ENCODE results near the gene CEBPA. TPM values are rescaled to one million over a fixed set of nuclear protein-coding genes. Genes with fewer than 3 reads are reported as not detected.

The CEBPA gene
- under 0.01 TPM in 1 of 2 replicates, not detected in the other for total RNA-seq (2014; rRNA removed; shearing (Covaris generic))

GRCh38 chr19:33302175-33302973, at the start of gene CEBPA:
TSS of gene CEBPA (minus strand) at chr19:33302534. CDS start at chr19:33302414, 120 bp downstream.
- DNase-seq (ENCODE audit: low read depth) = peak; percentile 39

DNA sequence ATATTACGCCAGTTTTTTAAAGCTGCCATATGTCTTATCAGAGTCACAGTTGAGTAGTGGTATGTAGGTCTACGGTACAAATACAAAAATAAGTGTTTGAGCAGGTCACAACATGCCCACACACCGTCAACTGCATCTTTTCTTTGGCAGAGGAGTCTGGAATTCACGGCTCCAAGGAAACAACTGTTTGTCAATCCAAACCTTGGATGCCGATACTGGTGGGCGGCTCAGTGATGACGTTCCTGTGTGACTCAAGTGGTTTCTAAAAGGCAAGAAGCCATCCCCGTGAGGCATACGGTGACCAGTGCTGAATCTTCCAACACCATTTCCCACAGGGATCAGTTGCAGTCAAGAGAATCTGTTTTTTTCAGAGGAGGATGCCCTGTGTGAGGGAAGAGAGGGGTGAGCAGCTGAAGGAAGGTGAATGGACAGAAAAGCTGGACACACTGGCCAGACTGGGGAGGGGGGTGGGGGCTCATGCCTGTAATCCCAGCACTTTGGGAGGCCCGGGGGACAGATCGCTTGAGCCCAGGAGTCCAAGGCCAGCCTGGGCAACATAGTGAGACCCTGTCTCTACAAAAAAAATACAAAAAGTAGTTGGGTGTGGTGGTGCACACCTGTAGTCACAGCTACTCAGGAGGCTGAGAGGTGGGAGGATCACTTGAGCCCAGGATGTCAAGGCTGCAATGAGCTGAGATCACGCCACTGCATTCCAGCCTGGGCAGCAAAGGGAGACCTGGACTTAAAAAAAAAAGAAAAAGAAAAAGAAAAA, 48.4 kb upstream of the CEBPA start:
- peak; percentile 71 for DNase-seq (ENCODE audit: low read depth)

GRCh38 chr19:33349319-33350289, 47.3 kb upstream of the CEBPA start:
- no peak for DNase-seq (ENCODE audit: low read depth)

DNA sequence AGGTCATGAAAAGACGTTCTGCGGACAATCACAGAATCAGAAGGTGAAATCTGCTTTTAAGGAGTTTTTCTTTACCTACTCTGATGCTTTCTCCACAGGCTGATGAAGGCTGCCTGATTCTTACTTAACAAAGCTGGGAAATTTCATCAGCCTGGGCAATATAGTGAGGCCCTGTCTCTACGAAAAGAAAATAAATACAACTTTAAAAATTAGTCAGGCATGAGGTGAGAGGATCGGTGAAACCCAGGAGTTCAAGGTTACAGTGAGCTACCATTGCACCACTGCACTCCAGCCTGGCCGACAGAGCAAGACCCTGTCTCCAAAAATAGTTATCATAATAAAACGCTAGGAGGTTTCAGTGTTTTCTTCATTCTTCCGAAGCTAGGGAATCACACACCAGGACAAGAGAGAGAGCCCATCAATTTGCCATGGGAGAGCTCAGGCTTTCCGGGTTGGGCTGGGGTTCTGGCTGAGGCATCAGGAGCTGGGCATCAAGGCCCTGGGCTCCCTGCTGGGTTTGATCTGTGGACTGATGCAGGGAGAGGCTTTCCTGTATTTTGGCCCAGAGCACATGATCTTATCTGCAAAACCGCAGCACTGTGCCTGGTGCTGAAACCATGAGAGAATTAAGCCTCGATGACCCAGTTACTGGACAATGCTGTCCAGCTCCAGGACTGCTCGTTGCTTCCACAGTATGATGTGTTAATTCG, 46.1 kb upstream of the CEBPA start:
- peak; percentile 76 for DNase-seq (ENCODE audit: low read depth)

- DNase-seq (ENCODE audit: low read depth) = no peak
Measured at GRCh38 chr19:33347300-33347699, 45.0 kb upstream of the CEBPA start.

DNA sequence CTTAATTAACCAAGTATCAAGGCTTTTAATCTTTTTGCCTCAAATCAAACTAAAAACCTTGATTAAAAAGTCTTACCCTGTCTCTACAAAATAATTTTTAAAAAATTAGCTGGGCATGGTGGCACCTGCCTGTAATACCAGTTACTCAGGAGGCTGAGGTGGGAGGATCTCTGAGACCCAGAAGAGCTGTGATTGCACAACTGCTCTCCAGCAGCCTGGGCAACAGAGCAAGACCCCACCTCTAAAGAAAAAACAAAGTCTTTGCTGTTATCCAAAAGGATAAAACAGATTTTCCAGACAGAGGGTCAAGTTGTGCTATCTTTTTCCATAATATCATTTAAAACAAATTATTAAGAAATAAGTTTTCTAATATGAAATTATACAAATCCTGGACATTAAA, 44.3 kb upstream of the CEBPA start:
- DNase-seq (ENCODE audit: low read depth) = no peak

DNA sequence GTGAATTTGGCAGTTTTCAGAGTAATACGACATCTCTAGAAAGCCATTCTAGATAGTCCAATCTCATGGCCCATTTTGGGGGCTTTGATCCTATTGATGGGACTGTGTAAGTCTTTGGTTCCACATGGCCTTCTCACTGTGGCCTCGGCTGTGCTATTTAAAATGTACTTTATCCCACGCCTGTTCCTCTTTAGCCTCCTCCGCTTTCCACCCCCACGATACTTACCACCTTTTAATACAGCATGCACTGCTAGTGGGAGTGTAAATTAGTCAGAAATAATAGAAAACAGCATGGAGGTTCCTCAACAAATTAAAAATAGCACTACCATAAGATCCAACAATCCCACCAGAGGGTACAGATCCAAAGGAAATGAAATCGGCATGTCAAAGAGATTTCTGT, 42.8 kb upstream of the CEBPA start:
- DNase-seq (ENCODE audit: low read depth) = no peak

DNA sequence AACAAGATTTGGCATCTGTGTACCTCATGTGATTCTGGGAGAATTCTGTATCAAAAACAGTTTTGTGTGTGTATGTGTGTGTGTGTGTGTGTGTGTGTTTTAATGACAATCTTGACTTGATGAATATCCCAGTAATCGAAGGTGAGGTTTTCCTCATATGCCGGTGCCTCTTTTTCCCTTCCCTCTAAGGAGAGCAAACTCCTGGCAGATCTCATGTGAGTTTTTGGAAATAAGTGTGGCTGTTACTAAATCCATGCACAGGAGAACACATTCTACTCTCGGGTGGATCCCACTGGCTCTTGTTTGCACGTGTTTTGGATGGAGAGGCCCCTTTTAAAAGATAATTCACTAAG, 42.2 kb upstream of the CEBPA start:
- DNase-seq (ENCODE audit: low read depth) = no peak

DNA sequence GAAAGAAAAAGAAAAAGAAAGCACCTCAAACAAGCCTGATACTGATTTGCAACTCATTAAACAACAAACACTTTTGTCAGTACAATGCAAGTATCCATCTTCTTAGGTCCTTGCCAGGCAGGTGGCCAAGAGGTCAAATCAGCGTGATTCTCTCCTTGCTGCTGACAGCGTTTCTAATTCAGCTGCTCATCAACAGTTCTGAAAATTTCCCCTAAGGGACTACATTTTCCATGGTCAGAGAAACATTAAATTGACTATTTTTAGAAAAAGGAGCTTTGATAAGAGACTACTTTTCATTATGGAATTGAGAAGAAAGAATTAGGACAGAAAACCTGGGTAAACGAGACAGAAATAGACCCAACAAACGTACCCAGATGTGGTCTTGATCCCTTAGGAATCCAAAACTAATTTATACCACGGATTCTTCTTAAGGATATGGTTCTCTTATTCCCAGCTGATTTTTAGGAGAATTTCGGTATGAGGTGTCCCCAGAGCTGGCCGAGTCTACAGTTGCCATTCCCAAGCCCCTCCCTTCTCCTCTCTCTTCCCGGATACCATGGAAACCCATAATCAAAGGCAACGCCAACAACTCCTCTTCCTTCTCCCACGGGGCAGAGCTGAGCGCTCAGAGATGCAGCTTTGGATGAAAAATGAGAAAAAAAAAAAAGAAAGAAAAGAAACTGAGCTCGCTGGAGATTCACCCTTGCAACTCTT, 41.7 kb upstream of the CEBPA start:
- DNase-seq (ENCODE audit: low read depth) = peak; percentile 13

GRCh38 chr19:33343301-33343700, 41.0 kb upstream of the CEBPA start:
- DNase-seq (ENCODE audit: low read depth) = no peak

- no peak for DNase-seq (ENCODE audit: low read depth)
Measured at GRCh38 chr19:33340991-33341390, 38.7 kb upstream of the CEBPA start.

DNA sequence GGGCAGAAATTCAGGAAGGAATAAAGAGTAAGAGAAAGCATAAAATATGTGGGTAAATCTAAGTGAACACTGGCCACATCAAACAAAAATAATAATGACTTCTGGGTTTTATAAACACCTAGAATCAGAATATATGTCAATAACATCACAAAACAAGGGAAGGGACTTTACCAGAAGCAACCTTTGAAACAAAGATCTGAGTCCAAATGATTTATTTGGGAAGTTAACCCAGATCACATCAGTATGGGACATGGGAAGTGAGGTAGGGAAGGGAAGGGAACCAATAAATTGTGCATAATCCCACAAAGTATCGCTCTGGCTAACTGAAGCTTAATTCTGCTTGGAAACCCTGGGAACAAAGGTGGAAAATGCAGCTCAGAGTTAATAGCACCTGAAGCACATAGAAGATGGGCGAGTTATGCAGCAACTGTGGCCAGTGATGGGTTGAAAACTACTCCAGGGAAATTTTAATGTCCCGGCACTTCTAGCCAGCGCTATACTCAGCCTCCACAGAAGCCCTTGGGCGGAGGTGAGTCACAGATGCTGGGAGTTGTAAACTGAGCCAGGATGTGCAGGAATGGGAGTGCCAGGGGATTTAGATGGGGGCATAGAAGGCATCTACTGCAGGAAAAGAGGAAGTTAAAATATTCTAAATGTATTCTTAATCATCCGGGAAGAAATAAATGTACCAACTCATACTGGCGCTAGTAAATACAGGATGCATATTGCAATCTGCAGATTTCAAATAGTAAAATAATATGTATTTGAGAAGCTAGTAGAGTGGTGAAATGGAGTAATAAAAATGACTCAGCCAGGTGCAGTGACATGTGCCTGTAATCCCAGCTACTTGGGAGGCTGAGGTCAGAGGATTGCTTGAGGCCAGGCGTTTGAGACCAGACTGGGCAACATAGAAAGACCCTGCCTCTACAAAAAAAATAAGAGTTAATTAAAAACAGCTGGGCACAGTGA, 37.0 kb upstream of the CEBPA start:
- DNase-seq (ENCODE audit: low read depth) = peak; percentile 65

DNA sequence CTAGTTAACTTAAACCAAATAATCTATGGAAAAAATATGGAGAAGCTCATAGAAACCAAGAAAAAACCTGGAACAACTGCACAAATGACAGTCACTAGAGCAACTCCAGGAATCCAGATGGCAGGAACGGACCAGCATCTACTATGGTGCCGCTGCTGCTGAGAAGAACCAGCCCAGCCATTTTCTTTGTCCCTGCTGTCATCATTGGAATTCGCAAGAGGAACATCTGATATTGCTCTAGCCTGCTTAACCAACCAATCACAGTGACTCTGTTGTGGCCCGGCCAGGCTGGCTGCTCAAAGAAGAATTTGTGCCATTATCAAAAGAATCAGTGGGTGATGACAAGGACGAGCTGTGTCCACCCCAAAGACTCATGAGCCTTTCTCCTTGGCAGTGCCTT, 33.1 kb upstream of the CEBPA start:
- no peak for DNase-seq (ENCODE audit: low read depth)

DNA sequence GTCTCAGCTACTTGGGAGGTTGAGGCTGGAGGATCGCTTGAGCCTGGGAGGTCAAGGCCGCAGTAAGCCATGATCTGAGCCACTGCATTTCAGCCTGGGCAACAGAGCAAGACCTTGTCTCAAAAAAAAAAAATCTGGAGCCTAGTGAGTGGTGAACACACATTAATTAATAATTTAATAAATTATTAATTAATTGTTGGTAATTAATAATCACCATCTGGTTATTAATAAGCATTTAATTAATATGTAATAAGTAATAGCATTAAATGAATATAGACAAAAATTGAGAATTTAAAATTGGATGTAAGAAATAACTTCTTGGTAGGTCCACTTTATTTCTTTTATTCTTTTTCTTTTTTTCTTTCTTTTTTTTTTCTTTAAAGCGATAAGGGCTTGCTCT, 31.9 kb upstream of the CEBPA start:
- no peak for DNase-seq (ENCODE audit: low read depth)

DNA sequence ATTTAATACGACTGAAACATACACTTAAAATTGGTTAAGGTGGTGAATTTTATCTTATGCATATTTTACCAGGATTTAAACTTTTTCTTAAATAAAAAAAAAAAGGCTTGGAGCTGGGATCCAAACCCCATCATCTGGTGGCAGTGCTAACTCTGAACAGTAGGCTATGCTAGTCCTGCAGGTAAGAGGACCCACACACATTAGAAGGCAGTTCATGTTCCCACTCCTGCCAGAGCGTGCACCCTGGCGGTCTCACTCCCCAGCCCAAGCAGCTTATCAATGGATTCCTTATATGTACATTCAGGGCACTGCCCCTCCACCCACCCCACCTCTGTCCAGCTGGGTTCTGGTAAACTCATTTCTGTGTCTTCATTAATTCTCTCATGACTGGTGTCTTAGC, 31.3 kb upstream of the CEBPA start:
- DNase-seq (ENCODE audit: low read depth) = no peak

DNA sequence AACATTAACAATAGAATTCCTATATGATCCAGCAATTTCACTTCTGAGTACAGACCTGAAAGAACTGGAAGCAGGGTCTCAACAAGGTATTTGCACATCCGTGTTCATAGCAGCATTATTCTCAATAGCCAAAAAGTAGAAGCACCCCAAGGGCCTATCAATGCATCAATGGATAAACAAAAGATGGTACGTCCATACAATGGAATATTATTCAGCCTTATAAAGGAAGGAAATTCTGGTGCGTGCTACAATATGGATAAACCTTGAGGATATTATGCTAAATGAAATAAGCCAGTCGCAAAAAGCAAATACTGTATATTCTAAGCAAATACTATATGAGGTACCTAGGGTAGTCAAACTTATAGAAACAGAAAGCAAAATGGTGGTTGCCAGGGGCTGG, 30.8 kb upstream of the CEBPA start:
- DNase-seq (ENCODE audit: low read depth) = no peak

- no peak for DNase-seq (ENCODE audit: low read depth)
Measured at GRCh38 chr19:33332248-33332647, 29.9 kb upstream of the CEBPA start.

GRCh38 chr19:33329736-33330135, 27.4 kb upstream of the CEBPA start:
- no peak for DNase-seq (ENCODE audit: low read depth)

- DNase-seq (ENCODE audit: low read depth) = no peak
Measured at GRCh38 chr19:33329060-33329459, 26.7 kb upstream of the CEBPA start.
